Thyroid gland (tissue), 4 donors: ENCODE measurements around the gene LANCL3. TPM values are rescaled to one million over a fixed set of nuclear protein-coding genes. Genes with fewer than 3 reads are reported as not detected.

ENCODE experiments used
- DNase-seq, 2 donors: peaks; one replicate each; pipeline ENCODE4 v3.0.0-alpha.2; 2019
- H3K27ac ChIP-seq, 3 donors: fragments of 200-600 bp; sonication (generic); 1 replicate in 2 of 3; 2 replicates in 1 of 3; pipeline ENCODE4 v1.5.1; 2016 to 2019; ENCODE audit warnings: mild to moderate bottlenecking in 1 of 3, moderate library complexity in 1 of 3
- H3K27me3 ChIP-seq: fragments of 200-600 bp; sonication (generic); one replicate; pipeline ENCODE4 v1.5.1; 2019
- H3K36me3 ChIP-seq, 2 donors: fragments of 200-600 bp; sonication (generic); one replicate each; pipeline ENCODE4 v1.5.1; 2016 to 2019
- H3K4me1 ChIP-seq, 2 donors: fragments of 200-600 bp; sonication (generic); one replicate each; pipeline ENCODE4 v1.5.1; 2017 to 2019
- H3K4me3 ChIP-seq, 3 donors: fragments of 200-600 bp; sonication (generic); replicated peaks in 1 of 3; 1 replicate in 2 of 3; 2 replicates in 1 of 3; pipeline ENCODE4 v1.5.1; 2016; ENCODE audit warnings: mild to moderate bottlenecking in 1 of 3
- H3K9me3 ChIP-seq: fragments of 200-600 bp; sonication (generic); one replicate; pipeline ENCODE4 v1.5.1; 2017
- CTCF ChIP-seq, 6 experiments: fragments of 200-600 bp in 3 of 6; fragments of 450-650 bp in 3 of 6; sonication (generic) in 3 of 6; IDR thresholded peaks; one replicate each; pipeline ENCODE4 v1.5.1; 2016 to 2019; ENCODE audit warnings: antibody characterized with exemption in 6 of 6, mild to moderate bottlenecking in 2 of 6, inconsistent platforms in 1 of 6, moderate library complexity in 1 of 6
- POLR2A ChIP-seq, 2 donors: fragments of 450-650 bp; IDR thresholded peaks; one replicate each; pipeline ENCODE4 v1.6.1; 2017; ENCODE audit warnings: antibody characterized with exemption in 2 of 2, mild to moderate bottlenecking in 2 of 2, moderate library complexity in 1 of 2
- WGBS, 2 donors: methylation state at CpG; one replicate each; pipeline ENCODE4 v1.1.5; 2017; 5-methylcytosine and 5-hydroxymethylcytosine counted together
- intact Hi-C: fragments of 100-400 bp; cut with DNase I; formaldehyde crosslinking; loops from one replicate; pipeline ENCODE4 v1.15.1; 2023
- total RNA-seq, 4 donors: library from RNA; depleted of rRNA; stranded (reverse); fragments of >200 nt; gene quantifications; one replicate each; pipeline ENCODE4 v1.2.3, GENCODE V29; 2016

The LANCL3 gene
- total RNA-seq, 4 donors from 2014 or later: 0.54 to 1.9 (median 0.94) TPM

DNA sequence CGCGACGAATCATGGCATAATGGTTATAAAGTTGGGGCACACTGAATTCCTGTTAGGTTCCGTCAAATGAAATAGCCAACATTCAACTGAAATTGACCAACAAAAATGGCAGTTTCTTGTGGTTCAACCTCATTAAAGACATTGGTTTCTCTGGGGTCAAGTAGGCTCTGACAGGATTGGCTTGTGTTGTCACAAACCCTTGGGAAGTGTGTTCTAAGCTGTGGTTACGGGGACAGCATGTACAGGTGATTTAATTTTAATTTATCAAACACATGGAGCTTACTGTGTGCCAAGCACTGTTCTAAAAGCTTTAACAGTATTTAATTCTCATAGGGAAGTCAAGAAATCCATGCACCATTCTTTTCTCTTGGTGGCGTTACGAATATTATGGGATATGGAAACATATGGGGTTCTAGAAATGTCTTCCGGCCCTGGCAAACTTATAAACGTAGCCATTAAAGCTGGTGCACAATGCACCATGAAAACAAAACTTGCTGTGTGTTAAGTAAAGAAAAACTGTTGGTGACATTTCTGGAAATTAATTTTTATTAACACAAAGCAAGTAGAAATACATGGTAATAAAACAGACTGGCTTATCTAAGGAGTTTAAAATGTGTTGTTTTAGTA, 115.0 kb downstream of the LANCL3 start:
- no peaks in the 10 kb centered on the region for H3K9me3 ChIP-seq
- 73 to 95% methylated on average over 6 to 9 of the region's 9 CpGs for WGBS, 2 donors
- no peak overlapping the region for H3K27ac ChIP-seq
- intact Hi-C loops: no loop called here
- no peak for DNase-seq
- H3K4me1 ChIP-seq: no peaks in the 10 kb centered on the region
- no peaks in the 10 kb centered on the region for H3K27me3 ChIP-seq
- H3K36me3 ChIP-seq: no peaks in the 10 kb centered on the region
- TF ChIP-seq CTCF (IDR thresholded peaks at IDR 0.05): no peak
- no peak for TF ChIP-seq POLR2A (IDR thresholded peaks at IDR 0.05)
- peak overlapping the region in 1 of 3 donors; percentile 40 for H3K4me3 ChIP-seq

- no peaks in the 10 kb centered on the region for H3K36me3 ChIP-seq
- H3K4me3 ChIP-seq: no peak overlapping the region
- no peaks in the 10 kb centered on the region for H3K9me3 ChIP-seq
- H3K4me1 ChIP-seq: no peaks in the 10 kb centered on the region
- no peak for DNase-seq
- no peak for TF ChIP-seq POLR2A (IDR thresholded peaks at IDR 0.05)
- TF ChIP-seq CTCF (IDR thresholded peaks at IDR 0.05): no peak
- no peaks in the 10 kb centered on the region for H3K27me3 ChIP-seq
- intact Hi-C loops: no loop called here
- 79 to 86% methylated on average over 3 of the region's 3 CpGs for WGBS, 2 donors
- no peak overlapping the region for H3K27ac ChIP-seq
Observed at GRCh38 chrX:37686996-37687395, 115.5 kb downstream of the LANCL3 start.

- intact Hi-C loops: no loop called here
- Histone ChIP-seq H3K27me3 (no peaks in the 10 kb centered on the region), H3K27ac (no peak overlapping the region), H3K9me3 (no peaks in the 10 kb centered on the region), H3K4me3 (no peak overlapping the region), H3K36me3 (no peaks in the 10 kb centered on the region), H3K4me1 (peaks cover 0 to 4% of the 10 kb centered on the region in 2 donors)
- DNase-seq: no peak
- TF ChIP-seq POLR2A (IDR thresholded peaks at IDR 0.05) (no peak), CTCF (IDR thresholded peaks at IDR 0.05) (no peak)
Observed at GRCh38 chrX:37690119-37690518, 118.7 kb downstream of the LANCL3 start.

DNA sequence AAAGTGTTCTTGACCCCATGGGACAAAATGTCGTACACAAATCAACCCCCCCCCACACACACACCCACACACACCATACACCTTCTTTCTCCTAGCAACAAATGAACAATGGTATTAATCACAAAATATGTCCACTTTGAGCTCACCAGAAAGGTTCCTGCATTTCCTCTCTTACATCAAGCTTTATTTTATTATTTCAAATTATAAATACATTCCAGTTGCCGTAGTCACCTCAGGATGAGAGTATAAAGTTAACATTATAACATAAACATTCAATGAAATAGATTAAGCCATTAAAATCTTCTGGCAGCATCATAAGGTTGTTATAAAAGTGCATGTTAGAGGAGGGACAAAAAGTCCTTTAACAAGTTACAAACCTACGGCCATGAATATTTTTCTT, 121.5 kb downstream of the LANCL3 start:
- H3K4me1 ChIP-seq: peaks cover 0 to 4% of the 10 kb centered on the region in 2 donors
- no peak overlapping the region for H3K4me3 ChIP-seq
- peak overlapping the region in 1 of 3 donors; percentile 72 for H3K27ac ChIP-seq
- H3K36me3 ChIP-seq: no peaks in the 10 kb centered on the region
- H3K9me3 ChIP-seq: no peaks in the 10 kb centered on the region
- intact Hi-C loops: no loop called here
- no peak for DNase-seq
- 79 to 86% methylated on average over 3 of the region's 3 CpGs for WGBS, 2 donors
- H3K27me3 ChIP-seq: no peaks in the 10 kb centered on the region
- TF ChIP-seq CTCF (IDR thresholded peaks at IDR 0.05) (no peak), POLR2A (IDR thresholded peaks at IDR 0.05) (no peak)

- no peak for DNase-seq
- TF ChIP-seq POLR2A (IDR thresholded peaks at IDR 0.05): no peak
- no peak for TF ChIP-seq CTCF (IDR thresholded peaks at IDR 0.05)
- Histone ChIP-seq H3K9me3 (no peaks in the 10 kb centered on the region), H3K27me3 (no peaks in the 10 kb centered on the region), H3K4me1 (peaks cover 0 to 4% of the 10 kb centered on the region in 2 donors), H3K36me3 (no peaks in the 10 kb centered on the region), H3K4me3 (no peak overlapping the region), H3K27ac (no peak overlapping the region)
- intact Hi-C loops: no loop called here
- 76 to 87% methylated on average over 1 of the region's 1 CpG for WGBS, 2 donors
Observed at GRCh38 chrX:37697169-37697760, 125.8 kb downstream of the LANCL3 start.
